IMR-90 (cell line): Measurements from ENCODE around the gene LLGL2. TPM values are rescaled to one million over a fixed set of nuclear protein-coding genes. Genes with fewer than 3 reads are reported as not detected.
"Not testable (repeated sequence)": the region's sequence is repeated elsewhere in the genome, so short reads cannot be mapped to it uniquely, and the experiment has no call there.

Experiments used
- ATAC-seq: fragments of 200-7000 bp; cut with Tn5 transposase; 2 replicates; pipeline ENCODE4 v1.9.1; 2020; ENCODE audit warnings: low read depth, mild to moderate bottlenecking, moderate library complexity
- BruUV-seq: library from RNA; stranded (reverse); fragments of 400-500 nt; replicated peaks from 2 replicates; lab custom pipeline; 2021; lab: Mats Ljungman, UMichigan
- CTCF ChIA-PET: fragments of 300-600 bp; formaldehyde crosslinking; extraction: SDS; loops from one replicate; lab custom pipeline; 2021; ENCODE audit warnings: antibody characterized with exemption; lab: Yijun Ruan, JAX
- POLR2A ChIA-PET: fragments of 300-600 bp; sonication (Branson Sonifier 250); formaldehyde crosslinking; loops from one replicate; lab custom pipeline; 2022; ENCODE audit warnings: antibody characterized with exemption; ENCODE audit not compliant: unreplicated experiment; lab: Charles Lee
- DNase-seq: peaks from one replicate; pipeline ENCODE4 v3.0.0; 2013
- H2AFZ ChIP-seq: replicated peaks from 2 replicates; pipeline ENCODE3; 2013; ENCODE audit warnings: low read length, mild to moderate bottlenecking; ENCODE audit not compliant: poor library complexity
- H2AK5ac ChIP-seq: 2 replicates; pipeline ENCODE4 v1.6.1; 2013; ENCODE audit warnings: low read depth, low read length, inconsistent platforms
- H2AK9ac ChIP-seq: replicated peaks from 2 replicates; pipeline ENCODE3; 2013; ENCODE audit warnings: mild to moderate bottlenecking, low read depth, low read length, moderate library complexity; ENCODE audit not compliant: poor library complexity
- H2BK120ac ChIP-seq: 2 replicates; pipeline ENCODE4 v1.6.1; 2013; ENCODE audit warnings: low read depth, low read length, inconsistent platforms
- H2BK15ac ChIP-seq: 3 replicates; pipeline ENCODE4 v1.6.1; 2013; ENCODE audit warnings: low read depth, low read length, inconsistent platforms
- H2BK20ac ChIP-seq: 2 replicates; pipeline ENCODE4 v1.6.1; 2013; ENCODE audit warnings: low read depth, mild to moderate bottlenecking, inconsistent platforms, low read length, moderate library complexity
- H2BK5ac ChIP-seq: 2 replicates; pipeline ENCODE4 v1.6.1; 2013; ENCODE audit warnings: mild to moderate bottlenecking, low read depth, low read length, inconsistent platforms; ENCODE audit not compliant: poor library complexity, severe bottlenecking
- H3K14ac ChIP-seq: replicated peaks from 2 replicates; pipeline ENCODE4 v1.6.1; 2013; ENCODE audit warnings: low read depth, low read length, inconsistent platforms
- H3K18ac ChIP-seq: 2 replicates; pipeline ENCODE4 v1.6.1; 2013; ENCODE audit warnings: low read depth, low read length, control low read depth
- H3K23ac ChIP-seq: 2 replicates; pipeline ENCODE4 v1.6.1; 2013; ENCODE audit warnings: low read depth, low read length, inconsistent platforms
- H3K27ac ChIP-seq: 2 replicates; pipeline ENCODE4 v1.5.1; 2013; ENCODE audit warnings: mild to moderate bottlenecking, control low read depth, low read length; ENCODE audit not compliant: insufficient read depth
- H3K27me3 ChIP-seq: 2 replicates; pipeline ENCODE4 v1.6.1; 2013; ENCODE audit warnings: low read length; ENCODE audit not compliant: control insufficient read depth, insufficient read depth
- H3K36me3 ChIP-seq: 2 replicates; pipeline ENCODE4 v1.6.1; 2013; ENCODE audit warnings: low read length, mixed read lengths; ENCODE audit not compliant: control insufficient read depth, insufficient read depth
- H3K4ac ChIP-seq: 2 replicates; pipeline ENCODE4 v1.6.1; 2013; ENCODE audit warnings: low read depth, low read length, inconsistent platforms
- H3K4me1 ChIP-seq: 2 replicates; pipeline ENCODE4 v1.6.1; 2013; ENCODE audit warnings: low read length, mixed read lengths; ENCODE audit not compliant: control insufficient read depth, insufficient read depth
- H3K4me2 ChIP-seq: 2 replicates; pipeline ENCODE4 v1.6.1; 2013; ENCODE audit warnings: low read depth, mild to moderate bottlenecking, control low read depth, low read length, moderate library complexity
- H3K4me3 ChIP-seq: 2 replicates; pipeline ENCODE4 v1.5.1; 2013; ENCODE audit warnings: low read depth, mild to moderate bottlenecking, control low read depth, low read length, moderate library complexity; ENCODE audit not compliant: insufficient read depth
- H3K56ac ChIP-seq: 2 replicates; pipeline ENCODE4 v1.6.1; 2013; ENCODE audit warnings: low read length, inconsistent platforms; ENCODE audit not compliant: insufficient read depth; ENCODE audit errors: extremely low read depth
- H3K79me1 ChIP-seq, 2 experiments: 2 replicates each; pipeline ENCODE4 v1.6.1; 2013; ENCODE audit warnings: low read length in 2 of 2, inconsistent platforms in 1 of 2, low read depth in 1 of 2
- H3K9ac ChIP-seq: 2 replicates; pipeline ENCODE4 v1.6.1; 2013; ENCODE audit warnings: low read depth, low read length, control low read depth
- H3K9me1 ChIP-seq: 2 replicates; pipeline ENCODE4 v1.6.1; 2013; ENCODE audit warnings: low read length, inconsistent platforms; ENCODE audit not compliant: insufficient read depth
- H3K9me3 ChIP-seq: 2 replicates; pipeline ENCODE4 v1.6.1; 2013; ENCODE audit warnings: low read length; ENCODE audit not compliant: control insufficient read depth, insufficient read depth
- H4K20me1 ChIP-seq: 2 replicates; pipeline ENCODE4 v1.6.1; 2013; ENCODE audit warnings: low read length, inconsistent platforms; ENCODE audit not compliant: insufficient read depth
- H4K5ac ChIP-seq: 2 replicates; pipeline ENCODE4 v1.6.1; 2013; ENCODE audit warnings: mild to moderate bottlenecking, low read depth, low read length, control low read depth
- H4K8ac ChIP-seq, 2 experiments: 2 replicates each; pipeline ENCODE4 v1.6.1; 2013; ENCODE audit warnings: low read depth in 2 of 2, low read length in 2 of 2, control low read depth in 1 of 2, inconsistent platforms in 1 of 2
- H4K91ac ChIP-seq: 2 replicates; pipeline ENCODE4 v1.6.1; 2013; ENCODE audit warnings: low read depth, low read length, inconsistent platforms; ENCODE audit not compliant: insufficient read depth
- WGBS, 2 experiments: methylation state at CpG; one replicate each; pipeline versions ENCODE4 v1.1.5 to v1.1.7; 2013; ENCODE audit warnings: missing lambda C conversion rate in 2 of 2; ENCODE audit not compliant: insufficient read length in 1 of 2; ENCODE audit errors: extremely low coverage in 2 of 2; 5-methylcytosine and 5-hydroxymethylcytosine counted together
- dilution Hi-C: fragments of 300-500 bp; cut with HindIII; formaldehyde crosslinking; loops from one replicate; pipeline ENCODE4 v1.14.3; 2018; ENCODE audit warnings: low sequenced_read_pairs; ENCODE audit not compliant: unreplicated experiment
- in situ Hi-C: fragments of 300-500 bp; cut with MboI; formaldehyde crosslinking; loops from 3 replicates; pipeline ENCODE4 v1.14.3; 2019; ENCODE audit warnings: low sequenced_read_pairs, inconsistent platforms, mixed read lengths
- intact Hi-C: fragments of 100-400 bp; cut with micrococcal nuclease; formaldehyde crosslinking; loops from 2 replicates; pipeline ENCODE4 v1.10.0; 2022
- polyA plus RNA-seq, 3 experiments: library from polyadenylated mRNA; depleted of rRNA; stranded (reverse); fragments of >200 nt; gene quantifications; 2 replicates each; pipeline ENCODE4 v1.2.3, GENCODE V29; 2012; ENCODE audit warnings: low replicate concordance in 1 of 3
- total RNA-seq: library from RNA; depleted of rRNA; stranded (reverse); fragments of >200 nt; gene quantifications from 2 replicates; pipeline ENCODE4 v1.2.3, GENCODE V29; 2012

The LLGL2 gene
- total and polyA plus RNA-seq, 2 of the 4 experiments (the other 2 are of a cell fraction), result 0.54 to 0.72 TPM

DNA sequence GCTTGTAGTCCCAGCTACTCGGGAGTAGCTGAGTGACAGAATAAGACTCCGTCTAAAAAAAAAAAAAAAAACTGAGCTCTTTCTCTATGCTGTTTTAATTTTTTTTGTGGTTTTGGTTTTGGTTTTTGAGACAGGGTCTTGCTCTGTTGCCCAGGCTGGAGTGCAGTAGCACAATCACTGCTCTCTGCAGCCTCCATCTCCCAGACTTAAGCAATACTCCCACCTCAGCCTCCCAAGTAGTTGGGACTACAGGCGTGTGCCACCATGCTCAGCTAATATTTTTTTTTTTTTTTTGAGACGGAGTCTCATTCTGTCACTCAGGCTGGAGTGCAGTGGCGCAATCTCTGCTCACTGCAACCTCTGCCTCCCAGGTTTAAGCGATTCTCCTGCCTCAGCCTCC lies 57.7 kb downstream of the LLGL2 start:
- H2BK5ac ChIP-seq, H3K14ac ChIP-seq, H3K4me2 ChIP-seq, H3K4ac ChIP-seq, H3K9me1 ChIP-seq, in situ Hi-C loops, H3K9me3 ChIP-seq, H3K56ac ChIP-seq, H2AK9ac ChIP-seq, H2AK5ac ChIP-seq, H3K18ac ChIP-seq, H2AFZ ChIP-seq, H3K23ac ChIP-seq, H4K20me1 ChIP-seq, H4K5ac ChIP-seq, H4K91ac ChIP-seq, H3K79me1 ChIP-seq, POLR2A ChIA-PET, BruUV-seq, H2BK15ac ChIP-seq, H4K8ac ChIP-seq, H2BK120ac ChIP-seq, intact Hi-C loops, dilution Hi-C loops, H3K36me3 ChIP-seq, H3K27ac ChIP-seq, CTCF ChIA-PET, H3K4me3 ChIP-seq, DNase-seq, ATAC-seq, H3K9ac ChIP-seq, H2BK20ac ChIP-seq, H3K4me1 ChIP-seq: not testable (repeated sequence)
- 56% methylated on average over 1 of the region's 6 CpGs; no CpG with 5 or more reads in 1 of the 2 experiments for WGBS, 2 experiments
- peaks cover 19% of the 10 kb centered on the region for H3K27me3 ChIP-seq
